PC-3 (cell line): Measurements from ENCODE around the gene CENPF. TPM values are rescaled to one million over a fixed set of nuclear protein-coding genes. Genes with fewer than 3 reads are reported as not detected.
A peak's percentile ranks its signal among the peaks of the same experiment; 100 is the strongest.

Experiments used
- ATAC-seq: fragments of 200-7000 bp; cut with Tn5 transposase; 2 replicates; pipeline ENCODE4 v1.9.1; 2020; ENCODE audit warnings: mild to moderate bottlenecking, moderate library complexity
- BruUV-seq: library from RNA; stranded (reverse); fragments of 400-500 nt; replicated peaks from 2 replicates; lab custom pipeline; 2021; lab: Mats Ljungman, UMichigan
- CTCF ChIA-PET: fragments of 300-600 bp; sonication (Branson Sonifier 250); formaldehyde crosslinking; loops from one replicate; lab custom pipeline; 2022; ENCODE audit warnings: antibody characterized with exemption; lab: Charles Lee
- POLR2A ChIA-PET: fragments of 300-600 bp; sonication (Branson Sonifier 250); formaldehyde crosslinking; loops from one replicate; lab custom pipeline; 2022; ENCODE audit warnings: antibody characterized with exemption; ENCODE audit not compliant: unreplicated experiment; lab: Charles Lee
- DNase-seq: peaks from one replicate; pipeline ENCODE4 v3.0.0-alpha.2; 2015
- H2AFZ ChIP-seq: fragments of 300-600 bp; sonication (generic); 2 replicates; pipeline ENCODE4 v1.6.0; 2016; ENCODE audit warnings: antibody characterized with exemption, low read length
- H3F3A ChIP-seq: fragments of 300-600 bp; sonication (generic); one replicate; pipeline ENCODE4 v1.6.0; 2017; ENCODE audit warnings: antibody characterized with exemption, low read length, control low read depth, mild to moderate bottlenecking; ENCODE audit not compliant: unreplicated experiment
- H3K27ac ChIP-seq: fragments of 300-600 bp; sonication (generic); 2 replicates; pipeline ENCODE4 v1.5.1; 2016; ENCODE audit warnings: mild to moderate bottlenecking, low read length
- H3K27me3 ChIP-seq: fragments of 300-600 bp; sonication (generic); 2 replicates; pipeline ENCODE4 v1.6.1; 2016; ENCODE audit warnings: low read length, mixed read lengths
- H3K36me3 ChIP-seq: fragments of 300-600 bp; sonication (generic); 2 replicates; pipeline ENCODE4 v1.6.1; 2016; ENCODE audit warnings: low read depth, mixed run types, low read length, mixed read lengths
- H3K4me1 ChIP-seq: fragments of 300-600 bp; sonication (generic); 2 replicates; pipeline ENCODE4 v1.5.1; 2016; ENCODE audit warnings: low read length; ENCODE audit not compliant: insufficient read depth
- H3K4me2 ChIP-seq: fragments of 300-600 bp; sonication (generic); 2 replicates; pipeline ENCODE4 v1.6.0; 2016; ENCODE audit warnings: low read length
- H3K4me3 ChIP-seq: fragments of 300-600 bp; sonication (generic); 2 replicates; pipeline ENCODE4 v1.5.1; 2016; ENCODE audit warnings: mild to moderate bottlenecking, low read length, mixed read lengths
- H3K79me2 ChIP-seq: fragments of 300-600 bp; sonication (generic); 2 replicates; pipeline ENCODE4 v1.6.1; 2017; ENCODE audit warnings: low read length, mixed read lengths
- H3K9ac ChIP-seq: fragments of 300-600 bp; sonication (generic); 2 replicates; pipeline ENCODE4 v1.6.0; 2016; ENCODE audit warnings: mild to moderate bottlenecking, low read length
- H3K9me2 ChIP-seq: fragments of 300-600 bp; sonication (generic); replicated peaks from 2 replicates; pipeline ENCODE4 v1.6.1; 2016; ENCODE audit warnings: mixed run types, low read length, mixed read lengths
- H3K9me3 ChIP-seq: fragments of 300-600 bp; sonication (generic); 2 replicates; pipeline ENCODE4 v1.6.1; 2016; ENCODE audit warnings: low read length, mixed read lengths
- H4K20me1 ChIP-seq: fragments of 300-600 bp; sonication (generic); 2 replicates; pipeline ENCODE4 v1.6.1; 2016; ENCODE audit warnings: low read length, mixed read lengths
- CTCF ChIP-seq: fragments of 300-600 bp; sonication (generic); conservative IDR thresholded peaks from 2 replicates; pipeline ENCODE4 v1.5.1; 2017; ENCODE audit warnings: antibody characterized with exemption, low read depth, mild to moderate bottlenecking, low read length
- EZH2 ChIP-seq: fragments of 300-600 bp; sonication (generic); IDR thresholded peaks from one replicate; pipeline ENCODE4 v1.6.1; 2017; ENCODE audit warnings: antibody characterized with exemption, mild to moderate bottlenecking, low read length; ENCODE audit not compliant: unreplicated experiment
- EZH2phosphoT487 ChIP-seq: fragments of 300-600 bp; sonication (generic); IDR thresholded peaks from 2 replicates; pipeline ENCODE4 v1.6.1; 2018; ENCODE audit warnings: mild to moderate bottlenecking, antibody characterized with exemption, low read length, borderline replicate concordance
- intact Hi-C: fragments of 100-400 bp; cut with micrococcal nuclease; formaldehyde crosslinking; loops from 2 replicates; pipeline ENCODE4 v1.9.0; 2023
- total RNA-seq: library from RNA; depleted of rRNA; stranded (reverse); fragments of >200 nt; gene quantifications from 2 replicates; pipeline ENCODE4 v1.2.3, GENCODE V29; 2014

The CENPF gene
- total RNA-seq, 1 experiment from 2014 or later = 92.6 TPM

DNA sequence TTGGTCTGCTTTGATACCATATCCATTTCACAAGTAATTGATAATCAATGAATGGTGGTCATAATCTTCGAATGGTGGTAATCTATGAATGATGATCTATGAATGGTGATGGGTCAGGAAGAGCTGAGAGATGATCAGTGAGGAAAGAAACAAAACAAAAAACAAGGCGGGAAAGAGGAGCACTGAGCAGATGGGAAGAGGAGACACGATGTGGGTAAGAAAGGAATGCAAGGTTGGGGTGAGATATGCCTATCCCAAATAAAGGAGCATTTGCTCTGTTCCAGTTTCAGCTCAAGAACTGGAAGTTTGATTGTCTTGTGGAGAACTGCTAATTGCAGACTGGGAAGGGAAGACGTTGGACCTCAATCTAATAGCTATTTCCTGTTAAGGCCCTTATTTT lies 73.8 kb downstream of the CENPF start:
- H3K9ac ChIP-seq = no peak overlapping the region
- H3K79me2 ChIP-seq = no peaks in the 10 kb centered on the region
- no peak overlapping the region for H3K4me3 ChIP-seq
- no peaks in the 10 kb centered on the region for H3K27me3 ChIP-seq
- H3K4me2 ChIP-seq = no peak overlapping the region
- no peak overlapping the region for H2AFZ ChIP-seq
- peaks cover 3% of the 10 kb centered on the region; the same call in 1 of the 2 replicates for H3K36me3 ChIP-seq
- CTCF ChIA-PET = no interaction called here
- no peaks in the 10 kb centered on the region for H3K9me2 ChIP-seq
- H3K4me1 ChIP-seq = peaks cover 21% of the 10 kb centered on the region
- TF ChIP-seq EZH2phosphoT487 (no peak), CTCF (no peak), EZH2 (no peak)
- intact Hi-C loops = no loop called here
- peaks cover 14% of the 10 kb centered on the region for H3F3A ChIP-seq
- no peak for ATAC-seq
- H4K20me1 ChIP-seq = no peaks in the 10 kb centered on the region
- H3K9me3 ChIP-seq = no peaks in the 10 kb centered on the region
- POLR2A ChIA-PET = no interaction called here
- no peak for DNase-seq
- BruUV-seq = no TSS peak
- H3K27ac ChIP-seq = no peak overlapping the region

- Histone ChIP-seq H3K9ac (no peak overlapping the region), H3K79me2 (no peaks in the 10 kb centered on the region), H3F3A (peaks cover 14% of the 10 kb centered on the region), H3K36me3 (no peaks in the 10 kb centered on the region), H3K9me3 (no peaks in the 10 kb centered on the region), H3K4me1 (peaks cover 21% of the 10 kb centered on the region), H3K27ac (peak overlapping the region; percentile 48), H4K20me1 (no peaks in the 10 kb centered on the region), H3K4me2 (peak overlapping the region; percentile 17; the same call in 1 of the 2 replicates), H3K27me3 (no peaks in the 10 kb centered on the region), H3K4me3 (no peak overlapping the region), H2AFZ (no peak overlapping the region), H3K9me2 (no peaks in the 10 kb centered on the region)
- CTCF ChIA-PET = interaction anchor here (0.6 kb wide), 1 partner anchor 129 kb away, joined by 3 read pairs; no protein-coding TSS in a partner anchor
- intact Hi-C loops = no loop called here
- POLR2A ChIA-PET = interaction anchor here (0.7 kb wide), 1 partner anchor 280 kb away, joined by 3 read pairs; no protein-coding TSS in a partner anchor
- DNase-seq (no peak), ATAC-seq (peak; percentile 24)
- TF ChIP-seq EZH2 = no peak
- no peak for TF ChIP-seq EZH2phosphoT487
- TF ChIP-seq CTCF = no peak
- no TSS peak for BruUV-seq
These were observed 75.0 kb downstream of the CENPF start for GRCh38 chr1:214677945-214678344.

GRCh38 chr1:214678386-214678785 lies 75.4 kb downstream of the CENPF start:
- intact Hi-C loops = no loop called here
- no peaks in the 10 kb centered on the region for H3K9me2 ChIP-seq
- no peaks in the 10 kb centered on the region for H3K79me2 ChIP-seq
- TF ChIP-seq CTCF (no peak), EZH2phosphoT487 (no peak), EZH2 (no peak)
- ATAC-seq (peak; percentile 97), DNase-seq (peak; percentile 88)
- ChIA-PET CTCF (interaction anchor here (0.6 kb wide), 1 partner anchor 128 kb away, joined by 3 read pairs; no protein-coding TSS in a partner anchor), POLR2A (interaction anchor here (0.7 kb wide), 1 partner anchor 279 kb away, joined by 3 read pairs; no protein-coding TSS in a partner anchor)
- no peaks in the 10 kb centered on the region for H3K9me3 ChIP-seq
- no TSS peak for BruUV-seq
- H3K36me3 ChIP-seq = no peaks in the 10 kb centered on the region
- H3K4me3 ChIP-seq = no peak overlapping the region
- H4K20me1 ChIP-seq = no peaks in the 10 kb centered on the region
- no peak overlapping the region for H3K9ac ChIP-seq
- H3K4me1 ChIP-seq = peaks cover 21% of the 10 kb centered on the region
- no peaks in the 10 kb centered on the region for H3K27me3 ChIP-seq
- H3K27ac ChIP-seq = peak overlapping the region; percentile 48
- no peak overlapping the region for H2AFZ ChIP-seq
- peak overlapping the region; percentile 17; the same call in 1 of the 2 replicates for H3K4me2 ChIP-seq
- H3F3A ChIP-seq = peaks cover 14% of the 10 kb centered on the region
